GM12864 (cell line): Measurements from ENCODE around the gene UBL4A.

ENCODE experiments used
- DNase-seq: peaks from one replicate; pipeline ENCODE4 v3.0.0-alpha.2; 2011; ENCODE audit warnings: low read depth
- H3K4me3 ChIP-seq: 2 replicates; pipeline ENCODE4 v1.5.1; 2011; ENCODE audit warnings: mild to moderate bottlenecking, low read depth, low read length, control low read depth
- CTCF ChIP-seq: IDR thresholded peaks from 2 replicates; pipeline ENCODE4 v1.5.1; 2011; ENCODE audit warnings: low read depth, mild to moderate bottlenecking, moderate library complexity, low read length, control low read depth, inconsistent platforms; ENCODE audit errors: missing control alignments

UBL4A gene

GRCh38 chrX:154472685-154473632 lies 13.5 kb downstream of the UBL4A start:
- H3K4me3 ChIP-seq = no peak overlapping the region
- TF ChIP-seq CTCF = no peak
- DNase-seq = no peak

GRCh38 chrX:154471839-154472684 lies 14.4 kb downstream of the UBL4A start:
- DNase-seq = no peak
- H3K4me3 ChIP-seq = no peak overlapping the region
- no peak for TF ChIP-seq CTCF

GRCh38 chrX:154470914-154471568 lies 15.4 kb downstream of the UBL4A start:
- TF ChIP-seq CTCF = no peak
- DNase-seq = no peak
- H3K4me3 ChIP-seq = no peak overlapping the region

- no peak overlapping the region for H3K4me3 ChIP-seq
- no peak for TF ChIP-seq CTCF
- DNase-seq = no peak
These were observed 16.0 kb downstream of the UBL4A start for GRCh38 chrX:154470434-154470833.

- DNase-seq = no peak
- no peak overlapping the region for H3K4me3 ChIP-seq
- TF ChIP-seq CTCF = no peak
These were observed 16.5 kb downstream of the UBL4A start for GRCh38 chrX:154469880-154470279.

- no peak for TF ChIP-seq CTCF
- DNase-seq = no peak
- H3K4me3 ChIP-seq = no peak overlapping the region
These were observed 17.3 kb downstream of the UBL4A start for GRCh38 chrX:154469114-154469513.
